ENCODE data around the gene SPATC1L.

Gene SPATC1L

DNA sequence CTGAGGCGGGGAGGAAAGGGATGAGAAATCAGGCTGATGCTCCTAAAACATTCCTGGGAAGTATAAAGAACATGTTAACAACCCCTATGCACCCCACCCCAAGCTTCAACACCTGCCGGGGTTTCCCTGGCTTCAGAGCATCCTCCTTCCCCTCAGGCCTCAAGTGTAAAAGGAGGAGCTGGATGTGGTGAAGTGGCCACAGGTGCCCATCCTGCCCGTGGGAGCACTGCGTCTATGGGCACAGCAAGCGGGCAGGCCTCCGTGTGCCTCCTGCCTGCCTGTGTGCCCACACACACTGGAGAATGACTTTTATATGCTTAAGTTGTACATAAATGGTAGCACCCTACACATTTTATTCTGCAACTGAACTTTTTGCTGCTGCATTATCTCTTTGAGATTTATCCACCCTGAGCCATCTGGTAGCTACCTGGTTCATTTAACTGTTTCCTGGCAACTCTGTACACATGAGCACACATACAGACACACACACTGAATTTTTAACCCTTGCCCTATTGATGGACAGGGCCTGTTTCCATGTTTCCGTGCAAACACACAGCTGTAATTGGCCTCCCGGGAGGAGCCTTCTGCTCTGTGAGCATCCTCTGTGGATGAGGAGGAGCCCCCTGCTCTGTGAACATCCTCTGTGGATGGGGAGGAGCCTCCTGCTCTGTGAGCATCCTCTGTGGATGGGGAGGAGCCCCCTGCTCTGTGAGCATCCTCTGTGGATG lies 15.4 kb downstream of the SPATC1L start:
- POLR2A ChIA-PET = no interaction called here
- no peak for DNase-seq (ENCODE audit: low read depth, low spot score)
- CTCF ChIA-PET = no interaction called here

DNA sequence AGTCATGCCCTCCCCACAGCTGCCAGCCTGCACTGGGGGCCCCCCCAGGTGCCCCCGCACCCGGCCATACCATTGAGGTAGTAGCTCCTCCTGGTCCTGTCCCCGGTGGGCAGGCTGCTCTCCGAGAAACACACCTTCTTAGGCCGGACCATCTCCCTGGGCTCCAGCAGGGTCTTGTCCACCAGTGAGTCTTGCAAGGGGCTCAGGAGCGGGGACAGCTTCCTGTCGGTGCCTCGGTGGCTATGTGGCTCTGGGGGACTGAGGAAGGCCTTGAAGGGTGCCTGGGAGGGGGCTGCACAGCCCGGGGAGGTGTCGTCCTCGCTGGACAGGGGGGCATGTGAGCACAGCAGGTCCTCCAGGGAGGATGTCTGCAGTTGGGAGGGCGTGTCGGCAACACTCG lies 16.0 kb downstream of the SPATC1L start:
- CTCF ChIA-PET = no interaction called here
- no peak for DNase-seq (ENCODE audit: low read depth, low spot score)
- TF ChIP-seq, protein P1, sequence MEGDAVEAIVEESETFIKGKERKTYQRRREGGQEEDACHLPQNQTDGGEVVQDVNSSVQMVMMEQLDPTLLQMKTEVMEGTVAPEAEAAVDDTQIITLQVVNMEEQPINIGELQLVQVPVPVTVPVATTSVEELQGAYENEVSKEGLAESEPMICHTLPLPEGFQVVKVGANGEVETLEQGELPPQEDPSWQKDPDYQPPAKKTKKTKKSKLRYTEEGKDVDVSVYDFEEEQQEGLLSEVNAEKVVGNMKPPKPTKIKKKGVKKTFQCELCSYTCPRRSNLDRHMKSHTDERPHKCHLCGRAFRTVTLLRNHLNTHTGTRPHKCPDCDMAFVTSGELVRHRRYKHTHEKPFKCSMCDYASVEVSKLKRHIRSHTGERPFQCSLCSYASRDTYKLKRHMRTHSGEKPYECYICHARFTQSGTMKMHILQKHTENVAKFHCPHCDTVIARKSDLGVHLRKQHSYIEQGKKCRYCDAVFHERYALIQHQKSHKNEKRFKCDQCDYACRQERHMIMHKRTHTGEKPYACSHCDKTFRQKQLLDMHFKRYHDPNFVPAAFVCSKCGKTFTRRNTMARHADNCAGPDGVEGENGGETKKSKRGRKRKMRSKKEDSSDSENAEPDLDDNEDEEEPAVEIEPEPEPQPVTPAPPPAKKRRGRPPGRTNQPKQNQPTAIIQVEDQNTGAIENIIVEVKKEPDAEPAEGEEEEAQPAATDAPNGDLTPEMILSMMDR (IDR thresholded peaks at IDR 0.05; ENCODE audit: insufficient read depth, low read length, missing control alignments) = no peak
- H3K4me3 ChIP-seq (ENCODE audit: low read depth, low read length) = no peak overlapping the region
- POLR2A ChIA-PET = no interaction called here

More for the DNA sequence above, 15.4 kb downstream of the SPATC1L start:
- H3K4me3 ChIP-seq (ENCODE audit: low read depth, low read length) = no peak overlapping the region
- TF ChIP-seq, protein P1 (IDR thresholded peaks at IDR 0.05; ENCODE audit: insufficient read depth, low read length, missing control alignments) = no peak

DNA sequence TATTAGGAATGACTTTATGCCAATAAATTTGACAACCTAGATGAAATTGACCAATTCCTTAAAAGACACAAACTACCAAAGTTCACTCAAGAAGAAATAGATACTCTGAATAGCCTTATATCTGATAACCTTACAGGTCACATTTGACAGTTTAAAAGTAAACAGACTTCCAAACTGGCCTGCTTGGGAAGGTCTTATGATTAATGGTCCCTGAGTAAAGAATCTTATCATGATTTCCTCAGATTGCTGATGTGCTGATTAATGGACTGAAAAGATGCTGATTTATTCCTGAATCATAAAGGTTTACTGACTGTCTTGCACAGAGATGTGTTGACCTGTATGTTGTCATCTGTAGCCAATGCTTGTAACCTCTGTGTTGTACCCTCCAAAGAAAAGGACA lies 19.2 kb downstream of the SPATC1L start:
- ChIA-PET CTCF (interaction anchor here (1.3 kb wide), 1 partner anchor 11 kb away, joined by 4 read pairs; no protein-coding TSS in a partner anchor), POLR2A (no interaction called here)
- TF ChIP-seq, protein P1 (IDR thresholded peaks at IDR 0.05; ENCODE audit: insufficient read depth, low read length, missing control alignments) = no peak
- no peak for DNase-seq (ENCODE audit: low read depth, low spot score)
- H3K4me3 ChIP-seq (ENCODE audit: low read depth, low read length) = no peak overlapping the region

DNA sequence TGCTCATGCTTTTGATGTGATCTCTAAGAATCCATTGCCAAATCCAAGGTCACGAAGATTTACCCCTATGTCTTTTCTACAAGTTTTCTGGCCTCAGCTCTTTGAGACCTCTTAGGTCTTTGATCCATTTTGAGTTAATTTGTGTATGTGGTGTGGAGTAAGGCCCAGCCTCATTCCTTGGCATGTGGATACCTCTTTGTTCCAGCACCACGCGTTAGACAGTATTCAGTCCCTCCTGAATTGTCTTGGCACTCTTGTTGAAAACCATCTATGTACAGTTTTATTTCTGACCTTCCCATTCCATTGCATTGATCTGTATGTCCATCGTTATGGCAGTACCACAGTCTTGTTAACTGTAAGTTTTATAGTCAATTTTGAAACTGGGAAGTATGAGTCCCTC lies 20.9 kb downstream of the SPATC1L start:
- no peak overlapping the region for H3K4me3 ChIP-seq (ENCODE audit: low read depth, low read length)
- POLR2A ChIA-PET = no interaction called here
- CTCF ChIA-PET = interaction anchor here (1.2 kb wide), 1 partner anchor 20 kb away, joined by 4 read pairs; no protein-coding TSS in a partner anchor
- DNase-seq (ENCODE audit: low read depth, low spot score) = no peak
- TF ChIP-seq, protein P1 (IDR thresholded peaks at IDR 0.05; ENCODE audit: insufficient read depth, low read length, missing control alignments) = no peak

DNA sequence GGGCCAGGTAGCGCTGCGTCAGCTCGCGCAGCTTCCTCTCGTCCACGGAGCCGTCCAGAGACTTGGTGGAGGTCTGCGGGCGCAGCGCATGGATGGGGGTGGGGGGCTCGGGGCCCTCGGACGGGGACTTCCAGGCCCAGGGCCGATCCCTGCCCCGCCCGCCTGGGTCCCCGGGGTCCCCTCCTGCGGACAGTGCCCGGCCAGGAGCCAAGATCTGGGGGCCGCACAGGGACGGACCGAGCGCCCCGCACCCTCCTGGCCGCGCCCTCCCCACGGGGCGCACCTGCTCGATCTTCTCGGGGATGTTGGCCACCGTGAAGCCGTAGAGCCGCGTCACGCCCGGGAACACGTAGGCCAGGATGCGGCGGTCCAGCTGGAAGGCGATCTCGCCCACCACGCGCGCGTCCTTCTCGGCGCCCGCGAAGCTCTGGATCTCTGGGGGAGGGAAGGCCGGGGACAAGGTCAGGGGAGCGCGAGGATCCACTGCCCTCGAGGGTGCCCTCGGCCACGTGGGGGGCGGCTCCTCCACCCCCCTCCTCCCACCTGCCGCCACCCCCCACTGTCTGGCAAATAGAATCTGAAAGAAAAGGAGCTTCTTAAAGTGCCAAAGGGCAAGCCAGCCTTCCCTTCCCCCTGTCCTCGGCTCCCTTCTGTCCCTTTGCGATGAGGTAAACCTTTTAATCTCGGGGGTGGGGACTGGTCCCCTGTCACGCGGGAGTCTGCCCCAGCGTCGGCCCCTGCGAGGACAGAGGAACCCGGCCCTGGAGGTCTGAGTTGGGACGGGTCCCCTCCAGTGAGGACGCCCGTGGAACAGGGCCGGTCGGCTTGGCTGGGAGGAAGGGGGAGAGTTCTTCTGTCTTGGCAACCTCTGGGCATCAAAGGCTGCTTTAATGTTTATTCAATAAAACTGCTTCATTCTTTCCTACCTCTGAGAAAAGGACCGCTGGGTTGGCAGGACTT lies 22.3 kb downstream of the SPATC1L start:
- CTCF ChIA-PET = interaction anchor here (0.8 to 1.6 kb wide), 2 partner anchors 14 to 15 kb away, joined by 3 to 4 read pairs; no protein-coding TSS in a partner anchor
- no peak for DNase-seq (ENCODE audit: low read depth, low spot score)
- TF ChIP-seq, protein P1 (IDR thresholded peaks at IDR 0.05; ENCODE audit: insufficient read depth, low read length, missing control alignments) = no peak
- POLR2A ChIA-PET = no interaction called here
- peak overlapping the region; percentile 3; the same call in 1 of the 2 replicates for H3K4me3 ChIP-seq (ENCODE audit: low read depth, low read length)
